ENCODE data around the gene TTC13.

The TTC13 gene

GRCh38 chr1:230915078-230915477, 63.6 kb downstream of the TTC13 start:
- Mint-ChIP-seq H3K4me3 (no peak overlapping the region), H3K4me1 (ENCODE audit: low read depth) (peaks cover 2% of the 10 kb centered on the region), H3K27me3 (no peaks in the 10 kb centered on the region), H3K27ac (no peak overlapping the region), H3K9me3 (ENCODE audit: low read depth) (no peaks in the 10 kb centered on the region), H3K36me3 (peaks cover 4% of the 10 kb centered on the region)

GRCh38 chr1:230913496-230913895, 65.2 kb downstream of the TTC13 start:
- Mint-ChIP-seq H3K27ac (no peak overlapping the region), H3K36me3 (peaks cover 4% of the 10 kb centered on the region), H3K9me3 (ENCODE audit: low read depth) (no peaks in the 10 kb centered on the region), H3K4me3 (no peak overlapping the region), H3K4me1 (ENCODE audit: low read depth) (peaks cover 2% of the 10 kb centered on the region), H3K27me3 (no peaks in the 10 kb centered on the region)

GRCh38 chr1:230910755-230911117, 67.9 kb downstream of the TTC13 start:
- Mint-ChIP-seq H3K36me3 (peaks cover 7% of the 10 kb centered on the region), H3K27ac (no peak overlapping the region), H3K4me1 (ENCODE audit: low read depth) (peaks cover 2% of the 10 kb centered on the region), H3K4me3 (no peak overlapping the region), H3K27me3 (no peaks in the 10 kb centered on the region), H3K9me3 (ENCODE audit: low read depth) (no peaks in the 10 kb centered on the region)

GRCh38 chr1:230909974-230910754, 68.5 kb downstream of the TTC13 start:
- H3K9me3 Mint-ChIP-seq (ENCODE audit: low read depth): no peaks in the 10 kb centered on the region
- no peaks in the 10 kb centered on the region for H3K27me3 Mint-ChIP-seq
- peaks cover under 1% of the 10 kb centered on the region for H3K4me1 Mint-ChIP-seq (ENCODE audit: low read depth)
- H3K36me3 Mint-ChIP-seq: peaks cover 11% of the 10 kb centered on the region
- H3K4me3 Mint-ChIP-seq: no peak overlapping the region
- no peak overlapping the region for H3K27ac Mint-ChIP-seq

DNA sequence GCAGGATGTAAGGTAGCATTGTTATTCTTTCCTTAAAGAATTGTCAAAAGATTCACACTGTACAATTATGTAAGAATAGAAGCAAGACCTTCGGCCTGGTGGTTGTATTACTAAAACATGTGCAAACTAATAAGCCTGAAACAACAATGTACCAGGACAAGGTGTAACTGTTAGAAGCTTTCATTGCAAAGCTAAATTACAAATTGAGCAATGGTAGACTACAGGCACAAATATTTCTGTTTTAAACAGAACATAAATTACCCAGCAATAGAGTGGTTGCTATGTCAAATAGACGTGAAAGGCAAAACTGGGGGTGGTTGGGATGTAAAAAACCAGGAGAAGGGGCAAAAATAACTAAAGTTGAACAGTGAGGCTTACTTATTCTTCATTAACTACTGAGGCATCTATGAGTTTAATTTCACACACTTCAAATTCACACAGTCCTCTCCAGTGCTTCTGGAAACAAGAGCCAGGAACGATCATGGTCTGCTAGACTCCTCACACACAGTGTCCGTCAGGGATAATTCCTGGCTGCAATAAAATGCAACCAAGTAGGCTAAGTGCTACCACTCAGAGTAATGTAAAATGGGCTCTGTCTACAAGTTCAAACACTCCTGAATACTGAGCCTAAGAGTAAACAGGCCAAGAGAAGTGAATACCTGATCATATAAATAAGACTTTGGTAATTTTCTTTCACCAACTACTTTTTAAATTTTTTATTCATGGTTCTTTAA, 71.0 kb downstream of the TTC13 start:
- no peaks in the 10 kb centered on the region for H3K27me3 Mint-ChIP-seq
- no peak overlapping the region for H3K4me3 Mint-ChIP-seq
- H3K36me3 Mint-ChIP-seq: peaks cover 12% of the 10 kb centered on the region
- H3K27ac Mint-ChIP-seq: no peak overlapping the region
- H3K9me3 Mint-ChIP-seq (ENCODE audit: low read depth): no peaks in the 10 kb centered on the region
- no peaks in the 10 kb centered on the region for H3K4me1 Mint-ChIP-seq (ENCODE audit: low read depth)

- peaks cover 14% of the 10 kb centered on the region for H3K36me3 Mint-ChIP-seq
Observed at GRCh38 chr1:230906226-230906625, 72.4 kb downstream of the TTC13 start.

DNA sequence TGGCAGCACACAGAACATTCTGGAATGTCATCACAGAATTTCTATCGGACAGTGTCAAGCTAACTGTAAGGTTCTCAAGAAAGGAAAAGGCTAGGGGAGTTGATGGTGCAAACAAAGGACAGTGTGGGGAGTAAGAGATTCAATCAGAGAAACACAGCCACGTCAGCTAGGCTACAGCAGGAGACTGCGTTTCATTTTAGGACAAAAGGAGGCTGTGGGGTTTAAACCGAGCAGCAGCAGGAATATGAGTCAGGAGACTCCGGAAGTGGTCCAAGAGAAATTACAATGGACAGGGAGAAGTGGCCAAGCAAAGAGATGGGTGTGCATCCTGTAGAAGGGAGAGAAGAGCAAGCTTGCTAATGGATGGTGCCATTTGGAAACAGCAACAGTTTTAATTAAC, 72.9 kb downstream of the TTC13 start:
- Mint-ChIP-seq H3K9me3 (ENCODE audit: low read depth) (no peaks in the 10 kb centered on the region), H3K27ac (no peak overlapping the region), H3K36me3 (peaks cover 15% of the 10 kb centered on the region), H3K4me3 (no peak overlapping the region), H3K27me3 (no peaks in the 10 kb centered on the region), H3K4me1 (ENCODE audit: low read depth) (no peaks in the 10 kb centered on the region)

More at GRCh38 chr1:230906226-230906625, 72.4 kb downstream of the TTC13 start:
- Mint-ChIP-seq H3K27ac (no peak overlapping the region), H3K27me3 (no peaks in the 10 kb centered on the region), H3K4me3 (no peak overlapping the region), H3K4me1 (ENCODE audit: low read depth) (no peaks in the 10 kb centered on the region), H3K9me3 (ENCODE audit: low read depth) (no peaks in the 10 kb centered on the region)

DNA sequence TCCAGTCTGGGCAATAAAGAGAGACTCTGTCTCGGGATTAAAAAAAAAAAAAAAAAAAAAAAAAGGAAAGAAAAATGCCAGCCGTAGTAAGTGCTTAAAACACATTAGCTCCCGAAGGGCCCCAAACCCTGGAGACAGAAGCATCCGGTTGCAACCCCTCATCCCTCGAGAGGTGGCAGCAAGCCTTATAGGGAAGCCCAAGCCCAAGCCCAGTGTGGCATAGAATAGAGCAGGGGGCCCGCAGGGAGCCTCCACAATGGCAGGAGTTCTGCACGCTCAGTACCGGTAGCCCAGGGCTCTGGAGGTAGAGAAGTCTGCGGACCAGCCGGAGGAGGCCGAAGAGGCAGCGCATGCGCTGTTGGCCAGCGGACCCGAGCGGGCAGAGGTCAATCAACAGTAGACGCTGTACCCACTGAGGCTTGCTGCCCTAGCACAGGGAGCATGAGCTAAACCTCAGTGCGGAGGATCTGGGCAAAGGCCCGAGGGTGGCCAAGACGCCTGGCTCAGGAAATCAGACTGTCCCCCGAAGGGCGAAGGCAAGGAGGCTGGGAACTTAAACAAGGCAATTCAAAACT, 76.2 kb downstream of the TTC13 start:
- Mint-ChIP-seq H3K36me3 (peaks cover 13% of the 10 kb centered on the region), H3K4me3 (no peak overlapping the region), H3K4me1 (ENCODE audit: low read depth) (no peaks in the 10 kb centered on the region), H3K27me3 (no peaks in the 10 kb centered on the region), H3K9me3 (ENCODE audit: low read depth) (no peaks in the 10 kb centered on the region), H3K27ac (no peak overlapping the region)

DNA sequence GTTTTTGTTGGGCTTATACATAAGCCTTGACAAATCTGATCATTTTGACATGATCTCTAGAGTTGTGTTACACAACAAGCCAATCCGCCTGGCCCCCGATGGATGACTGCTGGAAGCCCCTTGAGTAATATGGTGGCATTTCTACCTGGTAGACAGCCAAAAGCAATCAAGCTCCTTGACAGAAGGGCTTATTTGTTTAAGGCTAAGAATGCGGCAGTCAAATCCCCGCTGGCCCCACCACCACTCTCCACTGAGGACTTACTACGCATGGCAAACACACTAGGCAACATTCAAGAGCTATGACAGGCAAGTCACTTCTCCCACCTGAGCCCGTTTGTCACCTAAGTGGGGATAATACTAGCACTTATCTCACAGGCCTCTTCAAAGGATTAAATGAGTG, 77.0 kb downstream of the TTC13 start:
- peaks cover 13% of the 10 kb centered on the region for H3K36me3 Mint-ChIP-seq
- no peaks in the 10 kb centered on the region for H3K4me1 Mint-ChIP-seq (ENCODE audit: low read depth)
- H3K9me3 Mint-ChIP-seq (ENCODE audit: low read depth): no peaks in the 10 kb centered on the region
- no peak overlapping the region for H3K27ac Mint-ChIP-seq
- no peaks in the 10 kb centered on the region for H3K27me3 Mint-ChIP-seq
- no peak overlapping the region for H3K4me3 Mint-ChIP-seq

DNA sequence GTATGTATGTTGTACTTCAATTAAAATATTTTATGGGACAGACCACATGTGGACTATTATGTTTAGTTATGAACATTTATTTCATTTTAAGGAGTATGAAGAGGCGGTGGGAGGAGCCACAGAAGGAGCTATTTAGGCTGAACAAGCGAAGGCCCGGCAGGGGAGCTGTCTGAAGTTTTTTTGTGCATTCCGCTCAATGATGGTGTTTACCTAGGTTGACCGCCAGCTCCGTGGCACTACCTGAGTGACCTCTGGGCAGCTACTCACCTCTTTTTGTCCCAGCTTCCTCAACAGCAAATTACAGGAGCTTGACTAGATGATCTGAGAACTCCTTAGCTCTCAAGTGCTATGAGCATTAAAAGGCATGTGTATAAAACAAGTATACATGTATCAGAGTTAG, 77.7 kb downstream of the TTC13 start:
- Mint-ChIP-seq H3K27ac (peak overlapping the region; percentile 6), H3K27me3 (no peaks in the 10 kb centered on the region), H3K4me1 (ENCODE audit: low read depth) (no peaks in the 10 kb centered on the region), H3K4me3 (no peak overlapping the region), H3K9me3 (ENCODE audit: low read depth) (no peaks in the 10 kb centered on the region), H3K36me3 (peaks cover 13% of the 10 kb centered on the region)

DNA sequence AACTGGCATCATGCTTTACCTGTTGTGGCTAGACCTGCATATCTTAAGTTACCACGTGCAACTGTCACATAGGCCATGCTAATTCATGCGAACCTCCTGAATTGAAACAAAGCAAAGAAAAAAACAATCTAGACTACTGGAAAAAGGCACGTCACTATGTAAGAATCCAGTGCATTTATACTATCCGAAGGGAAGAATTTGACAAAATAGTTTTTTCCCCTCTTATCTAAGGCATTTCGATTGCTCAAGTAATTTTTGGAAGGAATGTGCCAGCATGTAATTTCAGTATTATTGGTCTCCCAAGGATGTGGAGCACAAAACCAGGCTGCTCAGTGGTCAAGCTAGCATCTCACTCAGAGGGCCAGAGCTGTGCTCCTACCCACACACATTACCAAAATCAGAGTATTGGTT, 78.8 kb downstream of the TTC13 start:
- Mint-ChIP-seq H3K9me3 (ENCODE audit: low read depth) (no peaks in the 10 kb centered on the region), H3K27ac (peak overlapping the region; percentile 71), H3K4me3 (no peak overlapping the region), H3K36me3 (peaks cover 7% of the 10 kb centered on the region), H3K4me1 (ENCODE audit: low read depth) (no peaks in the 10 kb centered on the region), H3K27me3 (no peaks in the 10 kb centered on the region)

DNA sequence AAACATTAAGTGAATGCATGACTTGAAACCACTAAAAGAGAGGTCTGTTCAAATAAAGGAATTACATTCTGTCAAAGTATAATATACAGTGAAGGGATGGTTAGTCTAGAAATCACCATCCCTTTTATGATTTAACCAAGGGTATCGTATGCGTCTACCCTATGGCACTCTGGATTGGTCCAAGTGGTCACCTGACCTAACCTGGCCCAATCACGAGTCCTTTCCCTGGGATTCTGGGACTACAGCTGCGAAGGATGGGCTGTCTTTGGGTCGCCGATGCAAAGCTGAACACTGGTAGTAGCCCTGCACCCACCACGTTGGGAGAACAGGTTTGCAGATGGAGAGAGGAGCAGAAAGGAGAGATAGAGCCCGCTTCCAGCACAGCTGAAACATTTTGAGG, 79.9 kb downstream of the TTC13 start:
- no peak overlapping the region for H3K4me3 Mint-ChIP-seq
- no peaks in the 10 kb centered on the region for H3K9me3 Mint-ChIP-seq (ENCODE audit: low read depth)
- no peaks in the 10 kb centered on the region for H3K4me1 Mint-ChIP-seq (ENCODE audit: low read depth)
- H3K27ac Mint-ChIP-seq: peak overlapping the region; percentile 19
- H3K36me3 Mint-ChIP-seq: peaks cover 6% of the 10 kb centered on the region
- H3K27me3 Mint-ChIP-seq: no peaks in the 10 kb centered on the region

DNA sequence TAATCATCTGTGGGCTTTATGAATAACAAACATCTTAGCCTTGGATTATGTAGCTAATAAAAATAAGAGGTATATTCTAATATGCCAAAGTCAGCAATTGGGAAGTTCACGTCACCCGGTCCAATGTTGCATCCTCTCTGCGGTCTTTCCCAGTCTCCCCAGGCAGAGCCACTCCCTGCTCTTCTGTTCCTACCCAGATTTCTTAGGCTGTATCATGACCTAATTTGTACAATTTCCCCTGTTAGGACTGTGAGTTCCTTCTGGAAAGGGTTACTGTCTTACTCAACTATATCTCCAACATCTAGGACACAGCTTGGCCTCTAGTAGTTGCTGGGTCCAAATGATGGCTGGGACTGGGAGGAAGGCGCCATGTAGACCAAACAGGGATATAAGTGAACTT, 80.5 kb downstream of the TTC13 start:
- Mint-ChIP-seq H3K27me3 (no peaks in the 10 kb centered on the region), H3K36me3 (peaks cover 3% of the 10 kb centered on the region), H3K4me3 (no peak overlapping the region), H3K9me3 (ENCODE audit: low read depth) (no peaks in the 10 kb centered on the region), H3K27ac (no peak overlapping the region), H3K4me1 (ENCODE audit: low read depth) (no peaks in the 10 kb centered on the region)

DNA sequence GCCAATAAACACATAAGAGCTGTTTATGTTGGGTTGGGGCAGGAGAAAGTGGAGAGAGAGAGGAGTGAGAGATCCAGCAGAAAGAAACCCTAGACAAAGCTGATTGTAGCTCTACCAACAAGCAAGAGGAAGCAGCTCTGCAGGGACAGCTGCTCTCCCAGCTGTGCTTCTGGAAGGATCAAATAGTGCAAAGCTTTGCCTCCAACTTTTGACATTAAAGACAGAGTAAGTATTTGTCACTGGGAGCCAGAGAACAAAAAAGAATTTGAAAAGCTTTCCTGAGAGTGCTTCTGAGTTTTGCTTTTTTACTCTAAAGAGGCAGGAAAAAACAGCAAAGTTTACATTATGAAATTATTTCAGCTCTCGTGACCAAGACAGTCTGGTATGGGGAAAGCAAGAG, 81.9 kb downstream of the TTC13 start:
- peaks cover 3% of the 10 kb centered on the region for H3K36me3 Mint-ChIP-seq
- no peak overlapping the region for H3K27ac Mint-ChIP-seq
- no peaks in the 10 kb centered on the region for H3K4me1 Mint-ChIP-seq (ENCODE audit: low read depth)
- no peak overlapping the region for H3K4me3 Mint-ChIP-seq
- H3K9me3 Mint-ChIP-seq (ENCODE audit: low read depth): no peaks in the 10 kb centered on the region
- H3K27me3 Mint-ChIP-seq: no peaks in the 10 kb centered on the region

DNA sequence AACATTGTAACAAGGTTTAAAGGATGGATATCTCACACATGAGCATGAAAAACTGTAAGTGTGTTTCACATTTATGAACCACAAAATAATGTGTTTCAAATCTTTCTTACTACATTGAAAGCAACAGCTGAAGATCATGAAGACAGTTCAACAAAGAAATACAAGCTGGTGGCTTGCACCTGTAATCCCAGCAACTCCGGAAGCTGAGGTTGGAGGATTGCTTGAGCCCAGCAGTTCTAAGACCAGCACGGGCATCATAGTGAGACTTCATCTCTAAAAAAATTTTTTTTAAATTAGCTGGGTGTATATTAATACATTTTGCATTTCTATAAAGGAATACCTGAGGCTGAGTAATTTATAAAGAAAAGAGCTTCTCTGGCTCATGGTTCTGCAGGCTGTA, 83.2 kb downstream of the TTC13 start:
- no peak overlapping the region for H3K4me3 Mint-ChIP-seq
- no peaks in the 10 kb centered on the region for H3K9me3 Mint-ChIP-seq (ENCODE audit: low read depth)
- no peak overlapping the region for H3K27ac Mint-ChIP-seq
- H3K27me3 Mint-ChIP-seq: no peaks in the 10 kb centered on the region
- H3K36me3 Mint-ChIP-seq: no peaks in the 10 kb centered on the region
- H3K4me1 Mint-ChIP-seq (ENCODE audit: low read depth): no peaks in the 10 kb centered on the region

Measured in activated naive CD8-positive, alpha-beta T cell (primary cell).